ENCODE data around the gene USP35. TPM values are rescaled to one million over a fixed set of nuclear protein-coding genes. Genes with fewer than 3 reads are reported as not detected.

The USP35 gene
- total RNA-seq, 1 donor = 10.2 TPM

GRCh38 chr11:78261828-78262227 is 73.1 kb downstream of the USP35 start:
- TF ChIP-seq CTCF (IDR thresholded peaks at IDR 0.05; ENCODE audit: insufficient read depth, low read length) = no peak
- DNase-seq (ENCODE audit: low read depth) = no peak
- H3K4me3 ChIP-seq (ENCODE audit: low read depth, low read length) = no peak overlapping the region

- no peak for DNase-seq (ENCODE audit: low read depth)
These were observed 73.5 kb downstream of the USP35 start for GRCh38 chr11:78262238-78262637.

GRCh38 chr11:78262691-78263090 is 74.0 kb downstream of the USP35 start:
- no peak for TF ChIP-seq CTCF (IDR thresholded peaks at IDR 0.05; ENCODE audit: insufficient read depth, low read length)
- no peak overlapping the region for H3K4me3 ChIP-seq (ENCODE audit: low read depth, low read length)
- DNase-seq (ENCODE audit: low read depth) = no peak

More at GRCh38 chr11:78262238-78262637, 73.5 kb downstream of the USP35 start:
- no peak overlapping the region for H3K4me3 ChIP-seq (ENCODE audit: low read depth, low read length)
- no peak for TF ChIP-seq CTCF (IDR thresholded peaks at IDR 0.05; ENCODE audit: insufficient read depth, low read length)

Other genes with a start within 250 kb of the USP35 start
- gene INTS4, start 194.3 kb upstream of the USP35 start, total RNA-seq (ENCODE audit: low replicate concordance) = 24.1 and 52.6 TPM in 2 replicates
- gene KCTD14, start 165.6 kb upstream of the USP35 start, total RNA-seq (ENCODE audit: low replicate concordance) = 0.45 TPM in 1 of 2 replicates, not detected in the other
- not detected in 2 replicates for gene THRSP, start 125.1 kb upstream of the USP35 start, total RNA-seq (ENCODE audit: low replicate concordance)
- 91.9 and 103 TPM in 2 replicates for gene NDUFC2, start 109.1 kb upstream of the USP35 start, total RNA-seq (ENCODE audit: low replicate concordance)
- gene ALG8, start 49.3 kb upstream of the USP35 start, total RNA-seq (ENCODE audit: low replicate concordance) = 17.0 and 56.6 TPM in 2 replicates
- gene KCTD21, start 293 bp upstream of the USP35 start, total RNA-seq (ENCODE audit: low replicate concordance) = 11.9 and 14.5 TPM in 2 replicates
- gene GAB2, start 228.9 kb downstream of the USP35 start, total RNA-seq (ENCODE audit: low replicate concordance) = 13.7 and 16.4 TPM in 2 replicates